IMR-90 (cell line): ENCODE results near the gene PAM16. TPM values are rescaled to one million over a fixed set of nuclear protein-coding genes. Genes with fewer than 3 reads are reported as not detected.

ENCODE experiments used
- ATAC-seq: fragments of 200-7000 bp; cut with Tn5 transposase; 2 replicates; pipeline ENCODE4 v1.9.1; 2020; ENCODE audit warnings: low read depth, mild to moderate bottlenecking, moderate library complexity
- BruUV-seq: library from RNA; stranded (reverse); fragments of 400-500 nt; replicated peaks from 2 replicates; lab custom pipeline; 2021; lab: Mats Ljungman, UMichigan
- CTCF ChIA-PET: fragments of 300-600 bp; formaldehyde crosslinking; extraction: SDS; loops from one replicate; lab custom pipeline; 2021; ENCODE audit warnings: antibody characterized with exemption; lab: Yijun Ruan, JAX
- POLR2A ChIA-PET: fragments of 300-600 bp; sonication (Branson Sonifier 250); formaldehyde crosslinking; loops from one replicate; lab custom pipeline; 2022; ENCODE audit warnings: antibody characterized with exemption; ENCODE audit not compliant: unreplicated experiment; lab: Charles Lee
- DNase-seq: peaks from one replicate; pipeline ENCODE4 v3.0.0; 2013
- H2AFZ ChIP-seq: replicated peaks from 2 replicates; pipeline ENCODE3; 2013; ENCODE audit warnings: low read length, mild to moderate bottlenecking; ENCODE audit not compliant: poor library complexity
- H2AK5ac ChIP-seq: 2 replicates; pipeline ENCODE4 v1.6.1; 2013; ENCODE audit warnings: low read depth, low read length, inconsistent platforms
- H2AK9ac ChIP-seq: replicated peaks from 2 replicates; pipeline ENCODE3; 2013; ENCODE audit warnings: mild to moderate bottlenecking, low read depth, low read length, moderate library complexity; ENCODE audit not compliant: poor library complexity
- H2BK120ac ChIP-seq: 2 replicates; pipeline ENCODE4 v1.6.1; 2013; ENCODE audit warnings: low read depth, low read length, inconsistent platforms
- H2BK15ac ChIP-seq: 3 replicates; pipeline ENCODE4 v1.6.1; 2013; ENCODE audit warnings: low read depth, low read length, inconsistent platforms
- H2BK20ac ChIP-seq: 2 replicates; pipeline ENCODE4 v1.6.1; 2013; ENCODE audit warnings: low read depth, mild to moderate bottlenecking, inconsistent platforms, low read length, moderate library complexity
- H2BK5ac ChIP-seq: 2 replicates; pipeline ENCODE4 v1.6.1; 2013; ENCODE audit warnings: mild to moderate bottlenecking, low read depth, low read length, inconsistent platforms; ENCODE audit not compliant: poor library complexity, severe bottlenecking
- H3K14ac ChIP-seq: replicated peaks from 2 replicates; pipeline ENCODE4 v1.6.1; 2013; ENCODE audit warnings: low read depth, low read length, inconsistent platforms
- H3K18ac ChIP-seq: 2 replicates; pipeline ENCODE4 v1.6.1; 2013; ENCODE audit warnings: low read depth, low read length, control low read depth
- H3K23ac ChIP-seq: 2 replicates; pipeline ENCODE4 v1.6.1; 2013; ENCODE audit warnings: low read depth, low read length, inconsistent platforms
- H3K27ac ChIP-seq: 2 replicates; pipeline ENCODE4 v1.5.1; 2013; ENCODE audit warnings: mild to moderate bottlenecking, control low read depth, low read length; ENCODE audit not compliant: insufficient read depth
- H3K27me3 ChIP-seq: 2 replicates; pipeline ENCODE4 v1.6.1; 2013; ENCODE audit warnings: low read length; ENCODE audit not compliant: control insufficient read depth, insufficient read depth
- H3K36me3 ChIP-seq: 2 replicates; pipeline ENCODE4 v1.6.1; 2013; ENCODE audit warnings: low read length, mixed read lengths; ENCODE audit not compliant: control insufficient read depth, insufficient read depth
- H3K4ac ChIP-seq: 2 replicates; pipeline ENCODE4 v1.6.1; 2013; ENCODE audit warnings: low read depth, low read length, inconsistent platforms
- H3K4me1 ChIP-seq: 2 replicates; pipeline ENCODE4 v1.6.1; 2013; ENCODE audit warnings: low read length, mixed read lengths; ENCODE audit not compliant: control insufficient read depth, insufficient read depth
- H3K4me2 ChIP-seq: 2 replicates; pipeline ENCODE4 v1.6.1; 2013; ENCODE audit warnings: low read depth, mild to moderate bottlenecking, control low read depth, low read length, moderate library complexity
- H3K4me3 ChIP-seq: 2 replicates; pipeline ENCODE4 v1.5.1; 2013; ENCODE audit warnings: low read depth, mild to moderate bottlenecking, control low read depth, low read length, moderate library complexity; ENCODE audit not compliant: insufficient read depth
- H3K56ac ChIP-seq: 2 replicates; pipeline ENCODE4 v1.6.1; 2013; ENCODE audit warnings: low read length, inconsistent platforms; ENCODE audit not compliant: insufficient read depth; ENCODE audit errors: extremely low read depth
- H3K79me1 ChIP-seq, 2 experiments: 2 replicates each; pipeline ENCODE4 v1.6.1; 2013; ENCODE audit warnings: low read length in 2 of 2, inconsistent platforms in 1 of 2, low read depth in 1 of 2
- H3K9ac ChIP-seq: 2 replicates; pipeline ENCODE4 v1.6.1; 2013; ENCODE audit warnings: low read depth, low read length, control low read depth
- H3K9me1 ChIP-seq: 2 replicates; pipeline ENCODE4 v1.6.1; 2013; ENCODE audit warnings: low read length, inconsistent platforms; ENCODE audit not compliant: insufficient read depth
- H3K9me3 ChIP-seq: 2 replicates; pipeline ENCODE4 v1.6.1; 2013; ENCODE audit warnings: low read length; ENCODE audit not compliant: control insufficient read depth, insufficient read depth
- H4K20me1 ChIP-seq: 2 replicates; pipeline ENCODE4 v1.6.1; 2013; ENCODE audit warnings: low read length, inconsistent platforms; ENCODE audit not compliant: insufficient read depth
- H4K5ac ChIP-seq: 2 replicates; pipeline ENCODE4 v1.6.1; 2013; ENCODE audit warnings: mild to moderate bottlenecking, low read depth, low read length, control low read depth
- H4K8ac ChIP-seq, 2 experiments: 2 replicates each; pipeline ENCODE4 v1.6.1; 2013; ENCODE audit warnings: low read depth in 2 of 2, low read length in 2 of 2, control low read depth in 1 of 2, inconsistent platforms in 1 of 2
- H4K91ac ChIP-seq: 2 replicates; pipeline ENCODE4 v1.6.1; 2013; ENCODE audit warnings: low read depth, low read length, inconsistent platforms; ENCODE audit not compliant: insufficient read depth
- BHLHE40 ChIP-seq: fragments of 150-350 bp; IDR thresholded peaks from 2 replicates; pipeline ENCODE4 v1.6.1; 2016; ENCODE audit warnings: mild to moderate bottlenecking, low read depth, low read length
- CHD1 ChIP-seq: IDR thresholded peaks from 2 replicates; pipeline ENCODE4 v1.6.1; 2012; ENCODE audit warnings: low read depth, low read length, improper control_type of control experiment
- CTCF ChIP-seq: conservative IDR thresholded peaks from 2 replicates; pipeline ENCODE4 v1.5.1; 2012; ENCODE audit warnings: mild to moderate bottlenecking, low read depth, low read length, improper control_type of control experiment
- MXI1 ChIP-seq: IDR thresholded peaks from 2 replicates; pipeline ENCODE4 v1.6.1; 2012; ENCODE audit warnings: low read depth, mild to moderate bottlenecking, low read length, moderate library complexity, borderline replicate concordance
- NFE2L2 ChIP-seq: fragments of 150-350 bp; IDR thresholded peaks from 2 replicates; pipeline ENCODE4 v1.6.1; 2016; ENCODE audit warnings: low read depth, mild to moderate bottlenecking, low read length
- RAD21 ChIP-seq: IDR thresholded peaks from 2 replicates; pipeline ENCODE4 v1.6.1; 2012; ENCODE audit warnings: low read length, improper control_type of control experiment
- SMC3 ChIP-seq: fragments of 150-350 bp; IDR thresholded peaks from 2 replicates; pipeline ENCODE4 v1.6.1; 2016; ENCODE audit warnings: low read depth, mild to moderate bottlenecking, antibody characterized with exemption, low read length, moderate library complexity
- USF2 ChIP-seq: fragments of 150-350 bp; IDR thresholded peaks from 2 replicates; pipeline ENCODE4 v1.6.1; 2017; ENCODE audit warnings: mild to moderate bottlenecking, antibody characterized with exemption, low read length, low read depth
- WGBS, 2 experiments: methylation state at CpG; one replicate each; pipeline versions ENCODE4 v1.1.5 to v1.1.7; 2013; ENCODE audit warnings: missing lambda C conversion rate in 2 of 2; ENCODE audit not compliant: insufficient read length in 1 of 2; ENCODE audit errors: extremely low coverage in 2 of 2; 5-methylcytosine and 5-hydroxymethylcytosine counted together
- dilution Hi-C: fragments of 300-500 bp; cut with HindIII; formaldehyde crosslinking; loops from one replicate; pipeline ENCODE4 v1.14.3; 2018; ENCODE audit warnings: low sequenced_read_pairs; ENCODE audit not compliant: unreplicated experiment
- in situ Hi-C: fragments of 300-500 bp; cut with MboI; formaldehyde crosslinking; loops from 3 replicates; pipeline ENCODE4 v1.14.3; 2019; ENCODE audit warnings: low sequenced_read_pairs, inconsistent platforms, mixed read lengths
- intact Hi-C: fragments of 100-400 bp; cut with micrococcal nuclease; formaldehyde crosslinking; loops from 2 replicates; pipeline ENCODE4 v1.10.0; 2022
- polyA plus RNA-seq, 3 experiments: library from polyadenylated mRNA; depleted of rRNA; stranded (reverse); fragments of >200 nt; gene quantifications; 2 replicates each; pipeline ENCODE4 v1.2.3, GENCODE V29; 2012; ENCODE audit warnings: low replicate concordance in 1 of 3
- total RNA-seq: library from RNA; depleted of rRNA; stranded (reverse); fragments of >200 nt; gene quantifications from 2 replicates; pipeline ENCODE4 v1.2.3, GENCODE V29; 2012

Gene PAM16
- total and polyA plus RNA-seq, 2 of the 4 experiments (the other 2 are of a cell fraction) = 17.9 to 48.4 TPM

- Histone ChIP-seq H4K5ac (no peak overlapping the region), H3K18ac (no peak overlapping the region), H3K56ac (no peak overlapping the region), H4K20me1 (peaks cover 46% of the 10 kb centered on the region), H3K79me1 (peaks cover 23 to 60% of the 10 kb centered on the region in 2 experiments), H3K27ac (no peak overlapping the region), H3K23ac (no peak overlapping the region), H3K27me3 (no peaks in the 10 kb centered on the region), H3K9me3 (no peaks in the 10 kb centered on the region), H3K14ac (no peak overlapping the region), H3K4ac (no peak overlapping the region), H2BK15ac (no peak overlapping the region), H3K4me3 (no peak overlapping the region), H4K91ac (no peak overlapping the region), H3K36me3 (peaks cover 40% of the 10 kb centered on the region), H2AFZ (no peak overlapping the region), H4K8ac (no peak overlapping the region), H3K9me1 (peaks cover 4% of the 10 kb centered on the region; the same call in 1 of the 2 replicates), H3K4me1 (peaks cover 7% of the 10 kb centered on the region; the same call in 1 of the 2 replicates), H2BK20ac (no peak overlapping the region), H2AK5ac (no peak overlapping the region), H3K9ac (no peak overlapping the region), H2AK9ac (no peak overlapping the region), H3K4me2 (no peak overlapping the region), H2BK5ac (no peak overlapping the region), H2BK120ac (no peak overlapping the region)
- WGBS, 2 experiments = 86% methylated on average over 2 of the region's 10 CpGs; no CpG with 5 or more reads in 1 of the 2 experiments
- DNase-seq = no peak
- BruUV-seq = no TSS peak
- TF ChIP-seq NFE2L2 = no peak
- TF ChIP-seq CHD1 = no peak
- TF ChIP-seq RAD21 = no peak
- no peak for TF ChIP-seq SMC3
- no peak for TF ChIP-seq BHLHE40
- no peak for TF ChIP-seq USF2
- no peak for TF ChIP-seq MXI1
- no peak for TF ChIP-seq CTCF
- ChIA-PET POLR2A (no interaction called here), CTCF (no interaction called here)
- no peak for ATAC-seq
- intact Hi-C loops (no loop called here), dilution Hi-C loops (no loop called here), in situ Hi-C loops (loop anchor here (10.0 kb wide), 1 partner anchor 354 kb away; no protein-coding TSS in a partner anchor)
Observed at GRCh38 chr16:4338712-4339299, 12.3 kb downstream of the PAM16 start.
